ENCODE measurements around the gene VKORC1. TPM values are rescaled to one million over a fixed set of nuclear protein-coding genes. Genes with fewer than 3 reads are reported as not detected.

The VKORC1 gene
- total and polyA plus RNA-seq, 2 donors (not counting 1 experiment from before 2014, with no cell fraction given), result 118 to 301 TPM

DNA sequence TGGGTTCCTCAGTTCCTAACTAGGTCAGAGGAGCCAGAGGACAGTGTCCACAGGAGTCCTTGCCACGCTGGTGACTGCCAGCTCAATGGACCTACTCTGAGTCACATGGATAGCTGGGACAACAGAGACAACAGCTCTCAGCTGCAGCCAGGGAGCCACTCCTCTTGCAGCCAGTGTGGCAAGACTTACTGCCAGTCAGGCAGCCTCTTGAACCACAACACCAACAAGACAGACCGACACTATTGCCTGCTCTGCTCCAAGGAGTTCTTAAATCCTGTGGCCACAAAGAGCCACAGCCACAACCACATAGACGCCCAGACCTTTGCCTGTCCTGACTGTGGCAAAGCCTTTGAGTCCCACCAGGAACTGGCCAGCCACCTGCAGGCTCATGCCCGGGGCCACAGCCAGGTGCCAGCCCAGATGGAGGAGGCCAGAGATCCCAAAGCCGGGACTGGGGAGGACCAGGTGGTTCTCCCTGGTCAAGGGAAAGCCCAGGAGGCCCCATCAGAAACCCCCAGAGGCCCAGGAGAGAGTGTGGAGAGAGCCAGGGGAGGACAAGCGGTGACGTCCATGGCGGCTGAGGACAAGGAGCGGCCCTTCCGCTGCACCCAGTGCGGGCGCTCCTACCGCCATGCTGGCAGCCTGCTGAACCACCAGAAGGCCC, 13.7 kb downstream of the VKORC1 start:
- H3K4me3 ChIP-seq (replicated peaks in 1 of 4; ENCODE audit: control extremely low read depth in 1 of 4, insufficient read depth in 1 of 4, low read depth in 3 of 4, low read length in 4 of 4), result no peak overlapping the region
- no peak overlapping the region for H3K27ac ChIP-seq (ENCODE audit: insufficient read depth, low read length)
- H3K9me3 ChIP-seq (ENCODE audit: control insufficient read depth, insufficient read depth, low read depth, low read length), result no peaks in the 10 kb centered on the region
- no peak overlapping the region for H3K4me2 ChIP-seq (ENCODE audit: extremely low read depth, insufficient read depth, low read length)
- H4K20me1 ChIP-seq (ENCODE audit: control insufficient read depth, extremely low read depth, insufficient read depth, low read length), result no peaks in the 10 kb centered on the region
- H3K36me3 ChIP-seq (ENCODE audit: control insufficient read depth, insufficient read depth, low read length), result peaks cover 43% of the 10 kb centered on the region
- peaks cover 28% of the 10 kb centered on the region for H3K79me2 ChIP-seq (ENCODE audit: control insufficient read depth, insufficient read depth, low read length)
- no peak overlapping the region for H3K9ac ChIP-seq (ENCODE audit: insufficient read depth, low read length)
- no peak for TF ChIP-seq EZH2 (IDR thresholded peaks at IDR 0.05; ENCODE audit: low read length, missing control alignments)
- TF ChIP-seq, protein P1, sequence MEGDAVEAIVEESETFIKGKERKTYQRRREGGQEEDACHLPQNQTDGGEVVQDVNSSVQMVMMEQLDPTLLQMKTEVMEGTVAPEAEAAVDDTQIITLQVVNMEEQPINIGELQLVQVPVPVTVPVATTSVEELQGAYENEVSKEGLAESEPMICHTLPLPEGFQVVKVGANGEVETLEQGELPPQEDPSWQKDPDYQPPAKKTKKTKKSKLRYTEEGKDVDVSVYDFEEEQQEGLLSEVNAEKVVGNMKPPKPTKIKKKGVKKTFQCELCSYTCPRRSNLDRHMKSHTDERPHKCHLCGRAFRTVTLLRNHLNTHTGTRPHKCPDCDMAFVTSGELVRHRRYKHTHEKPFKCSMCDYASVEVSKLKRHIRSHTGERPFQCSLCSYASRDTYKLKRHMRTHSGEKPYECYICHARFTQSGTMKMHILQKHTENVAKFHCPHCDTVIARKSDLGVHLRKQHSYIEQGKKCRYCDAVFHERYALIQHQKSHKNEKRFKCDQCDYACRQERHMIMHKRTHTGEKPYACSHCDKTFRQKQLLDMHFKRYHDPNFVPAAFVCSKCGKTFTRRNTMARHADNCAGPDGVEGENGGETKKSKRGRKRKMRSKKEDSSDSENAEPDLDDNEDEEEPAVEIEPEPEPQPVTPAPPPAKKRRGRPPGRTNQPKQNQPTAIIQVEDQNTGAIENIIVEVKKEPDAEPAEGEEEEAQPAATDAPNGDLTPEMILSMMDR (conservative IDR thresholded peaks at IDR 0.05 in 1 of 2, IDR thresholded peaks at IDR 0.05 in 1 of 2; ENCODE audit: low read depth in 1 of 2, low read length in 2 of 2), result no peak
- DNase-seq (ENCODE audit: low read depth in 2 of 2), result no peak
- H2AFZ ChIP-seq (ENCODE audit: low read length), result no peak overlapping the region
- no peaks in the 10 kb centered on the region for H3K4me1 ChIP-seq (ENCODE audit: control insufficient read depth, extremely low read depth, insufficient read depth, low read length)
- no peaks in the 10 kb centered on the region for H3K27me3 ChIP-seq (ENCODE audit: control insufficient read depth, insufficient read depth, low read length)

DNA sequence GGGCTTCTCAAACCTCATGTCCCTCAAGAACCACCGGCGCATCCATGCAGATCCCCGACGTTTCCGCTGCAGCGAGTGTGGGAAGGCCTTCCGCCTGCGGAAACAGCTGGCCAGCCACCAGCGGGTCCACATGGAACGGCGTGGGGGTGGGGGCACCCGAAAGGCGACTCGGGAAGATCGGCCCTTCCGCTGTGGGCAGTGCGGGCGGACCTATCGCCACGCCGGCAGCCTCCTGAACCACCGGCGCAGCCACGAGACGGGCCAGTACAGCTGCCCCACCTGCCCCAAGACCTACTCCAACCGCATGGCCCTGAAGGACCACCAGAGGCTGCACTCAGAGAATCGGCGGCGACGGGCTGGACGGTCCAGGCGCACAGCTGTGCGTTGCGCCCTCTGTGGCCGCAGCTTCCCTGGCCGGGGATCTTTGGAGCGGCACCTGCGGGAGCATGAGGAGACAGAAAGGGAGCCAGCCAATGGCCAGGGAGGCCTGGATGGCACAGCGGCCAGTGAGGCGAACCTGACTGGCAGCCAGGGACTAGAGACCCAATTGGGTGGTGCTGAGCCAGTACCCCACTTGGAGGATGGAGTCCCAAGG, 14.5 kb downstream of the VKORC1 start:
- Histone ChIP-seq H3K27me3 (ENCODE audit: control insufficient read depth, insufficient read depth, low read length) (no peaks in the 10 kb centered on the region), H3K4me3 (replicated peaks in 1 of 4; ENCODE audit: control extremely low read depth in 1 of 4, insufficient read depth in 1 of 4, low read depth in 3 of 4, low read length in 4 of 4) (no peak overlapping the region), H4K20me1 (ENCODE audit: control insufficient read depth, extremely low read depth, insufficient read depth, low read length) (no peaks in the 10 kb centered on the region), H3K9me3 (ENCODE audit: control insufficient read depth, insufficient read depth, low read depth, low read length) (no peaks in the 10 kb centered on the region), H3K36me3 (ENCODE audit: control insufficient read depth, insufficient read depth, low read length) (peaks cover 43% of the 10 kb centered on the region), H3K4me2 (ENCODE audit: extremely low read depth, insufficient read depth, low read length) (no peak overlapping the region), H2AFZ (ENCODE audit: low read length) (no peak overlapping the region), H3K27ac (ENCODE audit: insufficient read depth, low read length) (no peak overlapping the region), H3K79me2 (ENCODE audit: control insufficient read depth, insufficient read depth, low read length) (peaks cover 34% of the 10 kb centered on the region), H3K9ac (ENCODE audit: insufficient read depth, low read length) (no peak overlapping the region), H3K4me1 (ENCODE audit: control insufficient read depth, extremely low read depth, insufficient read depth, low read length) (no peaks in the 10 kb centered on the region)
- DNase-seq (ENCODE audit: low read depth in 2 of 2), result no peak
- no peak for TF ChIP-seq EZH2 (IDR thresholded peaks at IDR 0.05; ENCODE audit: low read length, missing control alignments)
- TF ChIP-seq, protein P1 (conservative IDR thresholded peaks at IDR 0.05 in 1 of 2, IDR thresholded peaks at IDR 0.05 in 1 of 2; ENCODE audit: low read depth in 1 of 2, low read length in 2 of 2), result no peak

DNA sequence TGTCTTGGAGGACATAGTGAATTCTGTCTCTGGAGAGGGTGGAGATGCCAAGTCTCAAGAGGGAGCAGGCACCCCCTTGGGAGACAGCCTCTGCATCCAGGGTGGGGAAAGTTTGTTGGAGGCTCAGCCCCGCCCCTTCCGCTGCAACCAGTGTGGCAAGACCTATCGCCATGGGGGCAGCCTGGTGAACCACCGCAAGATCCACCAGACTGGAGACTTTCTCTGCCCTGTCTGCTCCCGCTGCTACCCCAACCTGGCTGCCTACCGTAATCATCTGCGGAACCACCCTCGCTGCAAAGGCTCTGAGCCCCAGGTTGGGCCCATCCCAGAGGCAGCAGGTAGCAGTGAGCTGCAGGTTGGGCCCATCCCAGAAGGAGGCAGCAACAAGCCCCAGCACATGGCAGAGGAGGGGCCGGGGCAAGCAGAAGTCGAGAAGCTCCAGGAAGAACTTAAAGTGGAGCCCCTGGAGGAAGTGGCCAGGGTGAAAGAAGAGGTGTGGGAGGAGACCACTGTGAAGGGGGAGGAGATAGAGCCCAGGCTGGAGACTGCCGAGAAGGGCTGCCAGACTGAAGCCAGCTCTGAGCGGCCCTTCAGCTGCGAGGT, 15.2 kb downstream of the VKORC1 start:
- DNase-seq (ENCODE audit: low read depth in 2 of 2), result no peak
- TF ChIP-seq, protein P1 (conservative IDR thresholded peaks at IDR 0.05 in 1 of 2, IDR thresholded peaks at IDR 0.05 in 1 of 2; ENCODE audit: low read depth in 1 of 2, low read length in 2 of 2), result no peak
- TF ChIP-seq EZH2 (IDR thresholded peaks at IDR 0.05; ENCODE audit: low read length, missing control alignments), result no peak
- Histone ChIP-seq H4K20me1 (ENCODE audit: control insufficient read depth, extremely low read depth, insufficient read depth, low read length) (no peaks in the 10 kb centered on the region), H3K79me2 (ENCODE audit: control insufficient read depth, insufficient read depth, low read length) (peaks cover 41% of the 10 kb centered on the region), H3K4me3 (replicated peaks in 1 of 4; ENCODE audit: control extremely low read depth in 1 of 4, insufficient read depth in 1 of 4, low read depth in 3 of 4, low read length in 4 of 4) (no peak overlapping the region), H3K4me1 (ENCODE audit: control insufficient read depth, extremely low read depth, insufficient read depth, low read length) (no peaks in the 10 kb centered on the region), H3K27ac (ENCODE audit: insufficient read depth, low read length) (no peak overlapping the region), H3K9ac (ENCODE audit: insufficient read depth, low read length) (no peak overlapping the region), H2AFZ (ENCODE audit: low read length) (no peak overlapping the region), H3K4me2 (ENCODE audit: extremely low read depth, insufficient read depth, low read length) (no peak overlapping the region), H3K27me3 (ENCODE audit: control insufficient read depth, insufficient read depth, low read length) (no peaks in the 10 kb centered on the region), H3K9me3 (ENCODE audit: control insufficient read depth, insufficient read depth, low read depth, low read length) (no peaks in the 10 kb centered on the region), H3K36me3 (ENCODE audit: control insufficient read depth, insufficient read depth, low read length) (peaks cover 39% of the 10 kb centered on the region)

All from fibroblast of lung (primary cell).